Endothelial cell of umbilical vein (primary cell): Measurements from ENCODE around the gene HESX1.

Experiments
- CTCF ChIP-seq, 2 donors: IDR thresholded peaks; 1 replicate in 1 of 2; 2 replicates in 1 of 2; pipeline ENCODE4 v1.5.1; 2011; ENCODE audit warnings: low read length in 2 of 2, mild to moderate bottlenecking in 2 of 2, moderate library complexity in 2 of 2, control low read depth in 1 of 2, inconsistent platforms in 1 of 2, low read depth in 1 of 2; ENCODE audit not compliant: insufficient read depth in 1 of 2; ENCODE audit errors: extremely low read depth in 1 of 2
- EZH2 ChIP-seq: IDR thresholded peaks from 2 replicates; pipeline ENCODE4 v1.6.1; 2012; ENCODE audit warnings: borderline replicate concordance, low read depth, mild to moderate bottlenecking, moderate library complexity, low read length, inconsistent platforms; ENCODE audit not compliant: severe bottlenecking
- GATA2 ChIP-seq: IDR thresholded peaks from 2 replicates; pipeline ENCODE4 v1.7.0; 2011; ENCODE audit warnings: low read depth, mild to moderate bottlenecking, moderate library complexity, mixed read lengths, low read length; ENCODE audit not compliant: insufficient read length, insufficient read depth
- MAX ChIP-seq: IDR thresholded peaks from 2 replicates; pipeline ENCODE4 v1.6.1; 2011; ENCODE audit not compliant: insufficient read depth, insufficient read length
- MYC ChIP-seq: IDR thresholded peaks from one replicate; pipeline ENCODE4 v1.6.1; 2011; ENCODE audit warnings: mild to moderate bottlenecking, low read depth, low read length
- POLR2A ChIP-seq: IDR thresholded peaks from 2 replicates; pipeline ENCODE4 v1.6.1; 2012; ENCODE audit warnings: low read depth, mild to moderate bottlenecking, control low read depth, low read length
- POLR2AphosphoS5 ChIP-seq: IDR thresholded peaks from 2 replicates; pipeline ENCODE4 v1.6.1; 2012; ENCODE audit warnings: low read depth, mild to moderate bottlenecking, control low read depth, low read length, moderate library complexity; ENCODE audit not compliant: insufficient read depth

GRCh38 chr3:57169872-57170623 is 29.7 kb downstream of the HESX1 start:
- no peak for TF ChIP-seq POLR2A
- no peak for TF ChIP-seq EZH2
- TF ChIP-seq CTCF (IDR thresholded peaks at IDR 0.05; ENCODE audit: extremely low read depth in 1 of 2, insufficient read depth in 1 of 2, low read depth in 1 of 2, low read length in 2 of 2), result peak; percentile 84 to 86
- TF ChIP-seq GATA2, result no peak
- TF ChIP-seq MAX, result no peak
- TF ChIP-seq MYC, result no peak
- no peak for TF ChIP-seq POLR2AphosphoS5
